ENCODE results near the gene FXYD6.

Gene FXYD6

GRCh38 chr11:117879516-117880480 is 3.3 kb upstream of the FXYD6 start:
- TF ChIP-seq, protein P1, sequence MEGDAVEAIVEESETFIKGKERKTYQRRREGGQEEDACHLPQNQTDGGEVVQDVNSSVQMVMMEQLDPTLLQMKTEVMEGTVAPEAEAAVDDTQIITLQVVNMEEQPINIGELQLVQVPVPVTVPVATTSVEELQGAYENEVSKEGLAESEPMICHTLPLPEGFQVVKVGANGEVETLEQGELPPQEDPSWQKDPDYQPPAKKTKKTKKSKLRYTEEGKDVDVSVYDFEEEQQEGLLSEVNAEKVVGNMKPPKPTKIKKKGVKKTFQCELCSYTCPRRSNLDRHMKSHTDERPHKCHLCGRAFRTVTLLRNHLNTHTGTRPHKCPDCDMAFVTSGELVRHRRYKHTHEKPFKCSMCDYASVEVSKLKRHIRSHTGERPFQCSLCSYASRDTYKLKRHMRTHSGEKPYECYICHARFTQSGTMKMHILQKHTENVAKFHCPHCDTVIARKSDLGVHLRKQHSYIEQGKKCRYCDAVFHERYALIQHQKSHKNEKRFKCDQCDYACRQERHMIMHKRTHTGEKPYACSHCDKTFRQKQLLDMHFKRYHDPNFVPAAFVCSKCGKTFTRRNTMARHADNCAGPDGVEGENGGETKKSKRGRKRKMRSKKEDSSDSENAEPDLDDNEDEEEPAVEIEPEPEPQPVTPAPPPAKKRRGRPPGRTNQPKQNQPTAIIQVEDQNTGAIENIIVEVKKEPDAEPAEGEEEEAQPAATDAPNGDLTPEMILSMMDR (IDR thresholded peaks at IDR 0.05) = no peak
- Histone ChIP-seq H3K4me3 (no peak overlapping the region), H3K27ac (no peak overlapping the region)
- peak; percentile 64 for DNase-seq (ENCODE audit: low spot score)

DNA sequence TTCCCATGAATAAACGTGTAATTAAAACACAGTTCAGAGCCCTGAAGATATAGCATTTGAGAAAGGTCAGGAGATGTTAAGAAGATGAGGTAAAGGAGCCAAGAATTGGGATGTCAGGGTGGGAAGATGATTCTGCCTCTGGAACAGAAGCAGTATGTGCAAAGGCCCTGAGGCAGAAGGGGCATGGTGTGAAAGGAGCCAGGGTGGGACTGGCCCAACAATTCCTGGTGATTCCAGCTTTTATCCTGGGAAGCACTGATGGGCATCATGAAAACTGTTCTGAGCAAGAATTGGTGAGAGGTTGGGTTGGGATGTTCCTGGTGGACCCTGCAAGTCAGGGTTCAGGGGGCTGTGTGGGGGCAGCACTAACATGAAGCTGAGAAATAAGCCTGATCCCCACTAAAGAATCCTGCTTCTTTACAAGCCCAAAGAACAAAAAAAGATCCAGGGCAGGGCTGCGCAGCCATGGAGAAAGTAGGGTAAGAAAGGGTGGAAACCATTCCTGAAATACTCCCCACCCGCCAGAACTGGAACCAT is 2.5 kb upstream of the FXYD6 start:
- TF ChIP-seq, protein P1 (IDR thresholded peaks at IDR 0.05) = no peak
- DNase-seq (ENCODE audit: low spot score) = peak; percentile 22
- Histone ChIP-seq H3K27ac (no peak overlapping the region), H3K4me3 (no peak overlapping the region)

GRCh38 chr11:117878314-117878938 is 2.0 kb upstream of the FXYD6 start:
- H3K4me3 ChIP-seq = no peak overlapping the region
- DNase-seq (ENCODE audit: low spot score) = peak; percentile 43
- TF ChIP-seq, protein P1 (IDR thresholded peaks at IDR 0.05) = no peak
- no peak overlapping the region for H3K27ac ChIP-seq

GRCh38 chr11:117877120-117877784 is 794 bp upstream of the FXYD6 start:
- TF ChIP-seq, protein P1 (IDR thresholded peaks at IDR 0.05) = no peak
- DNase-seq (ENCODE audit: low spot score) = peak; percentile 65
- peak overlapping the region; percentile 74 for H3K4me3 ChIP-seq
- peak overlapping the region in 1 of 2 donors; percentile 61 for H3K27ac ChIP-seq

GRCh38 chr11:117876059-117876340 is 458 bp downstream of the FXYD6 start:
- peak overlapping the region; percentile 74 for H3K4me3 ChIP-seq
- TF ChIP-seq, protein P1 (IDR thresholded peaks at IDR 0.05) = no peak
- DNase-seq (ENCODE audit: low spot score) = no peak
- peak overlapping the region in 1 of 2 donors; percentile 61 for H3K27ac ChIP-seq

GRCh38 chr11:117875382-117876058 is 938 bp downstream of the FXYD6 start:
- TF ChIP-seq, protein P1 (IDR thresholded peaks at IDR 0.05) = no peak
- peak overlapping the region in 1 of 2 donors; percentile 61 for H3K27ac ChIP-seq
- peak; percentile 72 for DNase-seq (ENCODE audit: low spot score)
- peak overlapping the region; percentile 74 for H3K4me3 ChIP-seq
